Thyroid gland (tissue), 4 donors: Measurements from ENCODE around the gene KRT26. TPM values are rescaled to one million over a fixed set of nuclear protein-coding genes. Genes with fewer than 3 reads are reported as not detected.

Experiments used
- DNase-seq, 2 donors: peaks; one replicate each; pipeline ENCODE4 v3.0.0-alpha.2; 2019
- H3K27ac ChIP-seq, 3 donors: fragments of 200-600 bp; sonication (generic); 1 replicate in 2 of 3; 2 replicates in 1 of 3; pipeline ENCODE4 v1.5.1; 2016 to 2019; ENCODE audit warnings: mild to moderate bottlenecking in 1 of 3, moderate library complexity in 1 of 3
- H3K27me3 ChIP-seq: fragments of 200-600 bp; sonication (generic); one replicate; pipeline ENCODE4 v1.5.1; 2019
- H3K36me3 ChIP-seq, 2 donors: fragments of 200-600 bp; sonication (generic); one replicate each; pipeline ENCODE4 v1.5.1; 2016 to 2019
- H3K4me1 ChIP-seq, 2 donors: fragments of 200-600 bp; sonication (generic); one replicate each; pipeline ENCODE4 v1.5.1; 2017 to 2019
- H3K4me3 ChIP-seq, 3 donors: fragments of 200-600 bp; sonication (generic); replicated peaks in 1 of 3; 1 replicate in 2 of 3; 2 replicates in 1 of 3; pipeline ENCODE4 v1.5.1; 2016; ENCODE audit warnings: mild to moderate bottlenecking in 1 of 3
- H3K9me3 ChIP-seq: fragments of 200-600 bp; sonication (generic); one replicate; pipeline ENCODE4 v1.5.1; 2017
- CTCF ChIP-seq, 6 experiments: fragments of 200-600 bp in 3 of 6; fragments of 450-650 bp in 3 of 6; sonication (generic) in 3 of 6; IDR thresholded peaks; one replicate each; pipeline ENCODE4 v1.5.1; 2016 to 2019; ENCODE audit warnings: antibody characterized with exemption in 6 of 6, mild to moderate bottlenecking in 2 of 6, inconsistent platforms in 1 of 6, moderate library complexity in 1 of 6
- POLR2A ChIP-seq, 2 donors: fragments of 450-650 bp; IDR thresholded peaks; one replicate each; pipeline ENCODE4 v1.6.1; 2017; ENCODE audit warnings: antibody characterized with exemption in 2 of 2, mild to moderate bottlenecking in 2 of 2, moderate library complexity in 1 of 2
- WGBS, 2 donors: methylation state at CpG; one replicate each; pipeline ENCODE4 v1.1.5; 2017; 5-methylcytosine and 5-hydroxymethylcytosine counted together
- intact Hi-C: fragments of 100-400 bp; cut with DNase I; formaldehyde crosslinking; loops from one replicate; pipeline ENCODE4 v1.15.1; 2023
- total RNA-seq, 4 donors: library from RNA; depleted of rRNA; stranded (reverse); fragments of >200 nt; gene quantifications; one replicate each; pipeline ENCODE4 v1.2.3, GENCODE V29; 2016

KRT26 gene
- total RNA-seq, 4 donors from 2014 or later = not detected

GRCh38 chr17:40795019-40795667, 23.1 kb upstream of the KRT26 start:
- Histone ChIP-seq H3K36me3 (no peaks in the 10 kb centered on the region), H3K27ac (no peak overlapping the region), H3K9me3 (no peaks in the 10 kb centered on the region), H3K27me3 (no peaks in the 10 kb centered on the region), H3K4me1 (no peaks in the 10 kb centered on the region), H3K4me3 (no peak overlapping the region)
- intact Hi-C loops = no loop called here
- 78% methylated on average over 10 of the region's 10 CpGs for WGBS, 2 donors
- TF ChIP-seq CTCF (IDR thresholded peaks at IDR 0.05) = no peak
- no peak for TF ChIP-seq POLR2A (IDR thresholded peaks at IDR 0.05)
- DNase-seq = no peak

GRCh38 chr17:40794466-40794865, 22.5 kb upstream of the KRT26 start:
- Histone ChIP-seq H3K36me3 (no peaks in the 10 kb centered on the region), H3K9me3 (no peaks in the 10 kb centered on the region), H3K27me3 (no peaks in the 10 kb centered on the region), H3K4me1 (no peaks in the 10 kb centered on the region), H3K27ac (no peak overlapping the region), H3K4me3 (no peak overlapping the region)
- TF ChIP-seq CTCF (IDR thresholded peaks at IDR 0.05) = no peak
- TF ChIP-seq POLR2A (IDR thresholded peaks at IDR 0.05) = no peak
- no peak for DNase-seq
- WGBS, 2 donors = 90 to 94% methylated on average over 2 of the region's 2 CpGs
- intact Hi-C loops = loop anchor here (5.0 kb wide), 1 partner anchor 177 kb away; no protein-coding TSS in a partner anchor

GRCh38 chr17:40793832-40794231, 21.8 kb upstream of the KRT26 start:
- Histone ChIP-seq H3K9me3 (no peaks in the 10 kb centered on the region), H3K27me3 (no peaks in the 10 kb centered on the region), H3K36me3 (no peaks in the 10 kb centered on the region), H3K4me3 (no peak overlapping the region), H3K27ac (no peak overlapping the region), H3K4me1 (no peaks in the 10 kb centered on the region)
- WGBS, 2 donors = 20 to 36% methylated on average over 10 of the region's 10 CpGs
- intact Hi-C loops = loop anchor here (5.0 kb wide), 1 partner anchor 177 kb away; no protein-coding TSS in a partner anchor
- peak; percentile 44 to 71 for DNase-seq
- TF ChIP-seq CTCF (IDR thresholded peaks at IDR 0.05) = no peak
- no peak for TF ChIP-seq POLR2A (IDR thresholded peaks at IDR 0.05)

GRCh38 chr17:40791787-40792436, 19.9 kb upstream of the KRT26 start:
- H3K27me3 ChIP-seq = no peaks in the 10 kb centered on the region
- no peaks in the 10 kb centered on the region for H3K9me3 ChIP-seq
- H3K4me1 ChIP-seq = no peaks in the 10 kb centered on the region
- WGBS, 2 donors = 31 to 34% methylated on average over 6 of the region's 6 CpGs
- TF ChIP-seq POLR2A (IDR thresholded peaks at IDR 0.05) = no peak
- peak; percentile 46 to 84 (median 70) for TF ChIP-seq CTCF (IDR thresholded peaks at IDR 0.05)
- intact Hi-C loops = loop anchor here (5.0 kb wide), 1 partner anchor 175 kb away; no protein-coding TSS in a partner anchor
- H3K36me3 ChIP-seq = no peaks in the 10 kb centered on the region
- no peak overlapping the region for H3K27ac ChIP-seq
- DNase-seq = no peak
- no peak overlapping the region for H3K4me3 ChIP-seq

- intact Hi-C loops = loop anchor here (5.0 kb wide), 1 partner anchor 174 kb away; no protein-coding TSS in a partner anchor
- H3K27ac ChIP-seq = no peak overlapping the region
- H3K4me1 ChIP-seq = no peaks in the 10 kb centered on the region
- DNase-seq = no peak
- H3K36me3 ChIP-seq = no peaks in the 10 kb centered on the region
- H3K27me3 ChIP-seq = no peaks in the 10 kb centered on the region
- no peaks in the 10 kb centered on the region for H3K9me3 ChIP-seq
- TF ChIP-seq CTCF (IDR thresholded peaks at IDR 0.05) (no peak), POLR2A (IDR thresholded peaks at IDR 0.05) (no peak)
- no peak overlapping the region for H3K4me3 ChIP-seq
- 86 to 87% methylated on average over 1 of the region's 1 CpG for WGBS, 2 donors
Observed at GRCh38 chr17:40791111-40791510, 19.1 kb upstream of the KRT26 start.
